GM21423 (cell line): ENCODE measurements around the gene TYMP.

Experiments
- ATAC-seq: cut with Tn5 transposase; IDR thresholded peaks from one replicate; pipeline ENCODE4 v1.9.1; 2021; ENCODE audit warnings: mild to moderate bottlenecking, moderate library complexity; ENCODE audit not compliant: unreplicated experiment

The TYMP gene, protein sequence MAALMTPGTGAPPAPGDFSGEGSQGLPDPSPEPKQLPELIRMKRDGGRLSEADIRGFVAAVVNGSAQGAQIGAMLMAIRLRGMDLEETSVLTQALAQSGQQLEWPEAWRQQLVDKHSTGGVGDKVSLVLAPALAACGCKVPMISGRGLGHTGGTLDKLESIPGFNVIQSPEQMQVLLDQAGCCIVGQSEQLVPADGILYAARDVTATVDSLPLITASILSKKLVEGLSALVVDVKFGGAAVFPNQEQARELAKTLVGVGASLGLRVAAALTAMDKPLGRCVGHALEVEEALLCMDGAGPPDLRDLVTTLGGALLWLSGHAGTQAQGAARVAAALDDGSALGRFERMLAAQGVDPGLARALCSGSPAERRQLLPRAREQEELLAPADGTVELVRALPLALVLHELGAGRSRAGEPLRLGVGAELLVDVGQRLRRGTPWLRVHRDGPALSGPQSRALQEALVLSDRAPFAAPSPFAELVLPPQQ

DNA sequence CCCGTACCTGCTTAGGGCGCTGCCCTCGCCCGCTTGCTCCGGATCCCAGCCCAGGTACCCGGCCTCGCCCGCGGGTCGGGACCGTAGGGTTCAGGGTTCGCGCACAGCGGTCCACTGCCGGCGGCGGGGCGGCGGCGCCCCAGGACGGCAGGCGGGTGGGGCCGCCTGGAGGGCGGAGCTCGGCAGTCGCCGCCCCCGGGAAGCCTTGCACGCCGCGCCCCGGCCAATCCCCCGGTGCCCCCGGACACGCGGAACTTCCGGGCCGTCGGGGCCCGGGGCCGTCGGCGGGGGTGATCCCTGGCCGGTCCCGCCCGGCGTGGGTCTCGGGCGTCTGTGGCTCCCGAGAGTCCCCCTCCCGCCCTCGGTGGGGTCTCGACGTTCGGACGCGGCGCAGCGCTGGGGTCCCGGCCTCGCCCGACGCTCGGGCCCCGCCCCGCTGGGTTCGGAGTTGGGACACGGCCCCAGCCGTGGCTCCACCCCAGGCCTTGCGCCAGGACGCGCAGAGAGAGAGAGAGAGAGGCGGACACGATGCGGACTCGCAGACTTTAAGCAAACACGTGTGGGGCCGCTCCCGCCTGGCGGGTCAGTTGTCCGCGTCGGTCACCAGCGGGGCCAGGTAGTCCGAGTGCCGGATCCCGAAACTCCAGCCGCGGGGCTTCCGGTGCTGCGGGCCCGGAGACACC is at the start of gene TYMP:
Gene TYMP (minus strand): TSS at position 116 of the 683 bp plus-strand sequence. CDS start 303 bp downstream, outside the sequence.
- ATAC-seq, result no peak

DNA sequence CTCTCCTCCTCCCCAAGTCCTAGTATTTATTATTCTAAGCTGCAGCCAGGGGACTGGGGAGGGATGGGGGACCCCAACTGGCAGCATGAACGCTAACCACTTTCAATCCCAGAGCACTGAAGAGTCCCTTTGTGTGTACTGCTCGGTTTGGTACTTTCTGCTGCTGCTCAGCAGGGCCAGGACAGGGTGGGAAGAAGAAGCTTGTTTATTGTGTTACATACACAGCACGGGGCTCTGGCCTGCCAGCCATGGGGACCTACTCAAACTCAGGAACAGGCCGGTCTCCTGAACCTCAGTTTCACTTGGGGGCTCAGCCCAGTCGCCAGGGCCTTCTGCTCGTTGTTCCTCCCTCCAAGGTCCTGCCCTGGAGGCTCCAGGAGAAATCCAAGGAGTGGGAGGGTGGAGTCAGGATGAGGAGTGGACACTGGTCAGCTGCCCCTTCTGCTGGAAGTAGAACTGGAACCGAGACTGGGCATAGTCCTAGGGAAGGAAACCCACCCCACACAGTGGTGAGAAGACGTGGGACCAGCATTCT is 49.0 kb upstream of the TYMP start:
- no peak for ATAC-seq

DNA sequence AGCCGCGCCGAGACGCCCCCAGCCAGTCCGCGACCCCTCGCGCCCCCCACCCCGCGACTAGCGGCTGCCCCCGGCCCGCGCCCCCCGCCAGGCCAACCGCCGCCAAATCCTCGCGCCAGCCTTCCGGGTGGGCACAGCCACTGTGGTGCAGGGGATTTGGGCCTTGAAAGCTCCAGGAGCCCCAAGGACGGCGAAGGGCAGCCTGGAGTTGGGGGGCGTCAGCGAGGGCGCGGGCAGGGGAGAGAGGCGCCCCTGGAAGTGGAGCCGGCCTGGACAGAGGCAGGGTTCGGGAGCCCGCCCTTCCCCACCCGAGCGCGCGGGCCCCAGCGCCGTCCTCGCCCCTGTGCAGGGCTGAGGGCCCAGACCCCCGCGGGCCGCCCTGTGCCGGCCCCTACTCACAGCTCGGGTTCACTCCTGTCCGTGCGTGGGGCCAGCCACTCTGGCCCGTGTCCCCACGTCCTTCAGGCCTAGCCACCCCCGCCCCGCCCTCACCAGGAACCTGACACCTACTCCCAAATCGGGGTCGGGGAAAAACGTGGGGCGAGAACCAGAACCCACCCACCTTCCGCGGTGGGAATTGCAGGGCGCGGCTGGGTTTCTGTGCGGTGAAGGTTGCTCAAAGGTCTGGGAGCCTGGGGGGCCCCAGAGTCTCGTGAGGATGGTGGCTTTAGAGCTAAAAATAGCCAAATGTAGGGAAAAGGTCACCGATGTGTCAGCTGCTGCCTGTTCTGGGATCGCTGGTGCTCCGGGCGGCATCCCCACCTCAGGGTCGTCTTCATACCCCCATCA is 48.4 kb upstream of the TYMP start, which contains the start of gene CPT1B:
Gene CPT1B (minus strand): TSS at position 441 of the 789 bp plus-strand sequence. CDS start 512 bp downstream, outside the sequence.
- no peak for ATAC-seq

DNA sequence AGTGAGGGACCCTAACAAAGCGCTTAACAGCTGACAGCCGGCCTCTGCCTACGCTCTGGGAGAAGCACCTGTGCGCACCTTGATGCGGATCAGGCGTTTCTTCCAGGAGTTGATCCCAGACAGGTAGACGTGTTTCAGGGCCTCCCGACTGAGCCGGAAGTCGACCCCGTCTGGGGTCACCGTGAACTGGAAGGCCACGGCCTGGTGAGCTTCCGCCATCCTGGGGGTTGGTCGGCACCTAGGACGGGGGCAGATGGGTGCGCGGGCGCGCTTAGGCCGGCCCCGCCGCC is 47.8 kb upstream of the TYMP start:
- no peak for ATAC-seq

DNA sequence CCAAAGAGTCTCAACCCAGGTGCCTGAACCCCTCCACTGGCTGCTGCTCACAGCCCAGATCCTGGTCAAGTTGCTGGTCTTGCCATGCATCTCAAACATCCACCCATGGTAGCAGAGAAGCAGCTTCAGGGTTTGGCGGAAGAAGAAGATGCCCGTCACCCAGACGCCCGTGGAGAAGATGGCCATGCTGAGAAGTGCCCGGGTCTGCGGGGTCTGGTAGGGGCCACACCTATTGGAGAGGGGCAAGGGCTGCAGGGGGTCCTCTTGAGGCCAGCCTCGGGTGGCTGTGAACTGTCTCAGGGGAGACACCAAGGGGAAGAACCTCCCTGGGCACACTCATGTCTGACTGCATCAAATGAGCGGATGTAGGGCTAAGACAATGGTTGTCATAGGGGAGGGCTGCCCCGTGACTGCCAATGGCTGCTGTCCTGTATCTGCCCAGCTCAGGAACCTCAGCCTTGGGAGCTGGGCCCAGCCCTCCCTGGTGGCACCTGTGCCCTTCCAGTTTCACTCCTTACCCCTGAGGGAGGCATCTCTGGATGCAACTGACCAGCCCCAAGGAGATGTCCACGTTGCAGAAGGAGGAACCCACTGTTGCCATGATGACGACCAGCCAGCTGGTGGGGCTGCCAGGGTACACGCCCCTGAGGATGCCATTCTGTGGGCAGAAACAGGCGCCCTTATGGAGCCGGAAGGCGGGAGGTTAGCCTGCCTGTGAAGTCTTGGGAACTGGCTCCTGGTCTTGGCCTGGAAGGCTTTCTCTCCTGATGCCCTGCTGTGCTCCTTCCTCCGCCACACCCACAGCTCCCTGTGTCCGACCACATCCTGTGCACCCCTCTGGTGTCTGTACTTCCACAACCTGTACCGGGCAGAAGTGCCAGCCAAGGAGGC is 47.2 kb upstream of the TYMP start:
- no peak for ATAC-seq

DNA sequence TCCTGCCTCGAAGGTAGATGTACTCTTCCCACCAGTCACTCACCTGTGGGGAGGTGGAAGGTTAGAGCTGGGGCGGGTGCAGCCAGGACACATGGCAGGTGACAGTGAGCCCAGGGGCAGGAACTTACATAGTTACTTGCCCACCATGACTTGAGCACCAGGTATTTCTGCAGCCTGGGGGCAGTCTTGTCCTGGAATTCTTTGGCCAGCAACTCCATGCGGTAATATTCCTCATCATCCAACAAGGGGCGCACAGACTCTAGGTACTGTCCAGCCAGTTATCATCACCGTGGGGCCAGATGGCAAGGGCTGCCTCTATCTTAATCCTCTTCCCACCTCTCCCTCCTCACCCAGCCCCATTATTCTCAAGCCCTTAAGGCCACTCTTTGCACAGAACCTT is 46.3 kb upstream of the TYMP start:
- no peak for ATAC-seq

DNA sequence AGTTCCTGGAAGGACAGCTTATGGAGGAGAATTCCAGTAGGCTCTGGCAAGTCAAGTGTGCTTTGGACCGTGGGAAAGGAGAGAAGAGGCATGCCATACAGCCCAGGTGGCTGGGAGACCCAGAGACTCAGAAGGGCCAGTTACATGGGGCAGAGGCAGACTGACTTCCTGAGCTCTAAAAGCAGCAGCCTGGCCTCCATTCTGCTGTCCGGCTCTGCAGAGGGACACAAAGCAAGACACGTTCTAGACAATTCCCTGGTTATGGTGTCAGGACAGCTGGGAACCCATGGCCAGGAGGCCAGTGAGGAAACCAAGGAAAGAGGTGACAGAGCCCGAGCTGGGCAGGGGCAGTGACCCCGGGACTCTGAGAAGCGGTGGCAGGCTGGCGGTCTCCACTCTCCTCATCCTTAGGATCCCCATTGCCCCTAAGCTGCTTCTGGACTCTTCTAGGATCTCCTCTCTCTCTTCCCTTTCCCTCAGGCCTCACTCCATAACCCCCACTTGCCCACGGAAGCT is 45.7 kb upstream of the TYMP start:
- no peak for ATAC-seq

DNA sequence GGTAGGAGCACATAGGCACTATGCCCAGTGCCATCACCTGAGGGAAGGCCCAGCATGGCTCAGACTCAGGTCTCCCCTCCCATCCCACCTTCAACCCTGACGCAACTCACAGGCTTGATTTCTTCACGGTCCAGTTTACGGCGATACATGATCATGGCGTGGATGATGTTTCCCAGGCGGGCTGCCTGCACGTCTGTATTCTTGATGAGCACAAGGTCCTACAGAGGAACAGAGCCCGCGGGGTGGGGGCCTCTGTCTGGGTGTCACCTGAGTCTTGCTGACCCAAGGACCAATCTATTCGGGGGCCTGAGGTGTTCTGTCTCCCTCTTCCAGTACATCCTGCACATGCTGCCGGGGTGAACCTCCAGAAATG is 44.6 kb upstream of the TYMP start:
- no peak for ATAC-seq

DNA sequence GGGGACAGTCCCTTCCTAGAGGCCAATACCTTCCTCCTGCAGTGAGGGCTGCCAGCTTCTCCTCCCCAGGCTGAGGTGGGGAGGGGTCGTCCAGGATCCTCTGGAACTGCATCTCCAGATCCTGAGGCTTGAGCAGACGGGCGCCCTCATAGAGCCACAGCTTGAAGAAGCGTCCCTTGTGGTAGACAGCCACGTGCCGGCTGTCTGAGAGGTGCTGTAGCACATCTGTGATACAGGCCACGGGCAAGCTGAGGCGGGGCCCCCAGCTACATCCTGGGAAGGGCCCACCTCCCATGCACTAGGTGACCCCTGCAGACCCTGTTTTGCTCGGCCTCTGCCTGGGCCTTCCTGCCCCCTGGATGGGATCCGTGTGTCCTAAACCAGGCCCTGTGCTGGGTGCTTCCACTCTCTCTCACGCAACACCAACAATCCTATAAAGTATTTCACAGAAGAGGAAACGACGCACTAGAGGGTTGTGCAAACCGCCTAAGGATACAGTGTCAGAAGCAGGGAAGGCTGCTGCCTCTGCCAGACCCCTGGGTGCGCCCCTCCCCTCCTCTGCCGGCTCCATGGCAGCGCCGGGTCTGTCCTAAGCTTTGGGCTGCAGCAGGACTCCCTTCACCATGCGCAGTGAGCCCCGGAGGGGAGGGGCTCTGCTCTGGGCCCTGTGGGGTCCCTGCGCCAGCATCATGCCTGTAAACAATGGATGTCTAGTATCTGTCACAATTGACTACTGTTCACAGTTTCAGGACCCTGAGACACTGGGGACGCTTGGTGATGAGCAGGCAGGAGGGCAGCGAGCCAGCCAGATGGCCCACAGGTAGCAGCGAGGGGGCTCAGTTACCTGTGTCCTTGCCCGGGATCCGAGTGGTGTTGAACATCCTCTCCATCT is 43.9 kb upstream of the TYMP start:
- ATAC-seq, result no peak

DNA sequence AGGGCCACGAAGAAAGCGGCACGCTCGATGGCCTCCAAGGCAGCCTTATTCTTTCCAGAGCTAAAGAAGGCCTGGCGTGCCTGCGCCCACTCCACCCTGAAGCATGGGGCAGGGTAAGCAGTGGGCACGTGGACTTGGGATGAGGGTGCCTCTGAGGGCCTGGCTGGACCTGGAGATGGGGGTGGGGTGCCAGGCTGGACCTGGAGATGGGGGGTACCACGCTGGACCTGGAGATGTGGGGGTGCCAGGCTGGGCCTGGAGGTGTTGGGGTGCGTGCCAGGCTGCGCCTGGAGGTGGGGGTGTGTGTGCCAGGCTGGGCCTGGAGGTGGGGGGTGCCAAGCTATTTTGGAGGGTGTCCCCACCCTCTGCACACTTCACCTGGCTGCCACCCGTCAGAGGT is 43.2 kb upstream of the TYMP start:
- ATAC-seq, result no peak

DNA sequence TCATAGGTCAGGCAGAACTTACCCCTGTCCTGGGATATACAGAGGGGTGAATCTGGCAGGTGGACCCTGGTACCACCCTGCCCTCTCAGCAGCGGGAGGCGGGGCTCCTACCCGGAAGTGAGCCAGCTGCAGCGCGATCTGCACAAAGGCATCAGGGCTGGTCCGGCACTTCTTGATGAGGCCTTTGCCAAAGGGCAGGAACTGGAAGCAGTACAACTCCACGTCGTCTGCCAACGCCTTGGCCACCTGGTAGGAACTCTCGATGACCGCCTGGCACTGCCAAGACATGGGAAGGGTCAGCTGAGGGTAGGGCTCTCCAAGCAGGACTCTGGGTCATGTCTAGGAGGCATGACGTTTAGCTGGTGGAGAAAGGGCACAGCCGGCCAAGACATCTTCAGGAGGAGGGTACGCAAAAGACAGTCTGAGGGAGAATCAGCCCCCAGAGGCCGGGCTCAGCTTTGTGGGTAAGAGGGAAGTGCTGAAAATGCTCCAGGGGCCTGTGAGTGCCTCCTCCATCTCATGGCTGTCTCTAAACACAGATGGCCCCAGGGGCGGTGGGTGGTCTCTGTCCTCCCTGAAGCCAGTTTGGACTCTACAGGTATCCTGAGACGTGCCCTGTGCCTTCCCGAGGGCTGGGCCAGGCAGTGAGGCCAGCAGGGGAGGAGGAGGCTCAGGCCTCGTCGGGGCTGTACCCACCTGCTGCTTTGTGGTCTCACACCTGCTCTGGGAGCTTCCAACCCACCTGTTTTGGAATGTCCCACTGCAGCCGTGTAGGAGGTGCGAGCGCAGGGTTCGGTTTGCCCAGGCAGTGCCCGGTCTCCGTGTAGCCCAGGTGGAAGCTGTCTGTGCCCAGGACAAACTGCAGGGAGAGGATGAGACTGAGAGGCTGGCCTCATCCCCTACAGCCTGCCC is 41.7 kb upstream of the TYMP start:
- no peak for ATAC-seq

DNA sequence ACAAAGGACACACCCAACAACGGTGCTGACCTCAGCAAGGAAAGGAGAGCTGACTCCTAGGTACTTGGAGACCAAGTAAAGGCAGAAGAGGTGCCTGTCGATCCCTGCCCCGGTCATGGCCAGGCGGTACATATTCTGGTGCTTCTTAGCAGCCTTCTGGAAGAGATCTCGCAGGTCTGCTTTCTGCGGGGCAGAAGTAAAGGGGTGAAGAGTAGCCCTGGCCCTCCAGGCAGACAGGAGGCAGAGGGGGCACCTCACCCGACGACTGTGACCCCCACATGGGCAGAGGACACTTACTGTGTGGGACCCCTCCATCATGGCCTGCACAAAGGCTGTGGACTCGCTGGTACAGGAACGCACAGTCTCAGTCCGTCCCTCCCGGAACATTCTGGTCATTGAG is 41.0 kb upstream of the TYMP start:
- no peak for ATAC-seq

DNA sequence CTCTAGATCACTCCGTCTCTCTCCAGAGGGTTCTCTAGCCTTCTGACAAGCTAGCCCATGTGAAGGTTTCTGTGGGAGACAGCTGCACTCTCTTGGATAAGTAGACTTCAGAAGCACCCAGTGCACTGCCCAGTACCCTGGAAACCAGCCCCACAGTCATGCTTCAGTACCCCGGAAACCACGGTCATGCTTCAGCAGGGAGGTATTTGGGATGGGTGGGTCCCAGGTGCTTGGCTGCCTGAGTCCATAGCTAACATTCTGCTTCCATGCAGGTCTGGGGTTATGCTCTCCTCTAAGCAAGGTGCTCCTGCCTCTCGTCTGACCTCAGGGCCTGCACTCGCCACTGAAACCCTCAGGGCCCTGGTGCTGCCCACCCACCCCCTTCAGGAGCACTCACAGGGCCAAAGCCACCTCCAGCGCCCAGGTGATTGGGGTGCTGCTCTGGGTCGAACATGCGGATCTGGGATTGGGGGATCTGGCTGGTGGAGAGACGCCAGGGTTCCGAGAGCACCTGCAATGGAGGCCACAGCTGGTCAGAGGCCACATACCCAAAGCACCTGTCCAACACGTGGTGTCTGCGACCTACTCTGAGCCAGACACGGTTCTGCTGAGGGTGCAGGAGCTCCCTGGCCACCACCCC is 40.2 kb upstream of the TYMP start:
- ATAC-seq, result no peak

DNA sequence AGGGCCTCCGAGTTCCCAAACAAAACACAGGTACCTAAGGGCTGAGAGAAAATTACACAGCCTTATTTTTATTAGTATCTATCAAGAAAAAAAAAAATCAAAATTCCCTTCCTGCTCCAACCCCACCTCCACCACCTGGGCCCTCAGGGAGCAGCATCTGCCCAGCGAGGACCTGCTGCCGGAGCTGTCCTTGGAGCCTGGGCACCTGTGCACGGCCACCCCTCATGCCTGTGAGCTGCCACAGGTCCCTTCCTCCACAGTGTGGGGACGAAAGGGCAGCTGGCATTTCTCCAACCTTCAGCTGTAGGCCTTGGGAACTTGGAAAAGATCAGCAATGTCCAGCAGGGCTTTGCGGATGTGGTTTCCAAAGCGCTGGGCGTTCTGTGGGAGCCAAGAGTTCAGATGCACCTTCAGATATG is 39.2 kb upstream of the TYMP start:
- ATAC-seq, result no peak

DNA sequence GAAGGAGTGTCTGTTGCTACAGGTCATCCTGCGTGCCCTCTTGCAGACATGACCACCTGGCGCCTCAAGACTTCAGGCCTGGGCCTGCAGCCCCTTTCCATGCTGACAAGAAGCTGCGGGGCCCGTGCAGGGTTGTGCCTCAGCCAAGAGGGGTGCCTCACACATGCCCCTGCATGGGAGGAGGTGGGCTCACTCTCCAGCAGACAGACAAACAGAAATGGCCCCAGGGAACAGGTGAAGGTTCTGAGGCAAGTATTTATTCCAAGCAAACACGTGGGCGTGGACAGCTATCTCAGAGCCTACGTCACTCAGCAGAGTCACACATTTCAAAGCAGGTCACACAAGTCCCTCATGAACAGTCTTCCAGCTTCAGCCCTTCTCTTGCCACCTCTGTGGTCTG is 38.8 kb upstream of the TYMP start:
- ATAC-seq, result no peak

DNA sequence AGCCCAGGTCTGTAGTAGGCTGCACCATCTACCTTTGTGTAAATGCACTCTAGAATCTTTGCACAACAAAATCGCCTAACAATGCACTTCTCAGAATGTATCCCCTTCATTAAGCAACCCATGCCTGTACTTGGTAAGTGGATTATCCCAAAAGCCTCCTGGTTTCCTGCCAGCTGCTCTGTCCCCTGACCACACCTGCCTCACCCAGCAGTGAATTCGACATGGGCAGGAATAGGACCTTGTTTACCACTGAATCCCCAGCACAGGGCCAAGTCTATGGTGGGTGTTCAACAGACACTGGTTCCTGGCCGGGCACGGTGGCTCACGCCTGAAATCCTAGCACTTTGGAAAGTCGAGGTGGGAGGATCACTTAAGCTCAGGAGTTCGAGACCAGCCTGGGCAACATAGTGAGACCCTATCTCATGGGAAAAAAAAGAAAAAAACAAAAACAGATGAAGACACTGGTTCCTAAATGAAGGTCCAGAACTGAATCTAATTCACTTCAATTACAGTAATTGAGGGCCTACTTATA is 38.0 kb upstream of the TYMP start:
- no peak for ATAC-seq

DNA sequence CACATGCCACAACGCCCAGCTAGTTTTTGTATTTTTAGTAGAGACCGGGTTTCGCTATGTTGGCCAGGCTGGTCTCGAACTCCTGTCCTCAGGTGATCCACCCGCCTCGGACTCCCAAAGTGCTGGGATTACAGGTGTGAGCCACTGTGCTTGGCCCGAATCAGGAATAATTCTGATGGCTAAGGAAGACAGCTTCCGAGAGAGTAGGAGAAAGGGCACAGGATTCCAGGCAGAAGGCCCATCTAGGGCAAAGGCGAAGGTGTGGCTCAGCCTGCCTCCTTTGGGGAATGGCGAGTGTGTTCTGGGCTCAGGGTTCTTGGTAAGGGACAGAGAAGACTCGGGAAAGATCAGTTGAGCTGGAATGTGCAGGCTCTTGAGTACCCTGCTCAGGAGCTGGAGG is 34.5 kb upstream of the TYMP start:
- ATAC-seq, result no peak
